GM12865 (cell line): ENCODE results near the gene DHRS9.

Experiments
- DNase-seq: peaks from one replicate; pipeline ENCODE4 v3.0.0; 2010; ENCODE audit warnings: low read depth
- H3K4me3 ChIP-seq: 2 replicates; pipeline ENCODE4 v1.5.1; 2011; ENCODE audit warnings: mild to moderate bottlenecking, low read depth, low read length, control low read depth
- CTCF ChIP-seq: IDR thresholded peaks from 2 replicates; pipeline ENCODE4 v1.5.1; 2011; ENCODE audit warnings: low read length, control low read depth, low read depth, inconsistent platforms; ENCODE audit not compliant: insufficient read depth; ENCODE audit errors: missing control alignments

DHRS9 gene

GRCh38 chr2:169141713-169142352 lies 72.5 kb downstream of the DHRS9 start:
- no peak overlapping the region for H3K4me3 ChIP-seq
- TF ChIP-seq CTCF = peak; percentile 94
- DNase-seq = peak; percentile 59

- peak; percentile 4 for DNase-seq
- H3K4me3 ChIP-seq = no peak overlapping the region
- TF ChIP-seq CTCF = no peak
These were observed 74.6 kb downstream of the DHRS9 start for GRCh38 chr2:169143998-169144397.
